GM12864 (cell line): ENCODE data around the gene MAB21L3.

ENCODE experiments used
- DNase-seq: peaks from one replicate; pipeline ENCODE4 v3.0.0-alpha.2; 2011; ENCODE audit warnings: low read depth
- H3K4me3 ChIP-seq: 2 replicates; pipeline ENCODE4 v1.5.1; 2011; ENCODE audit warnings: mild to moderate bottlenecking, low read depth, low read length, control low read depth
- CTCF ChIP-seq: IDR thresholded peaks from 2 replicates; pipeline ENCODE4 v1.5.1; 2011; ENCODE audit warnings: low read depth, mild to moderate bottlenecking, moderate library complexity, low read length, control low read depth, inconsistent platforms; ENCODE audit errors: missing control alignments

The MAB21L3 gene

GRCh38 chr1:116176306-116176789 lies 65.1 kb downstream of the MAB21L3 start:
- no peak overlapping the region for H3K4me3 ChIP-seq
- DNase-seq: no peak
- no peak for TF ChIP-seq CTCF

GRCh38 chr1:116177861-116178260 lies 66.7 kb downstream of the MAB21L3 start:
- DNase-seq: no peak
- no peak for TF ChIP-seq CTCF
- no peak overlapping the region for H3K4me3 ChIP-seq

GRCh38 chr1:116178837-116179236 lies 67.6 kb downstream of the MAB21L3 start:
- no peak for DNase-seq

GRCh38 chr1:116179419-116179818 lies 68.2 kb downstream of the MAB21L3 start:
- no peak for TF ChIP-seq CTCF
- no peak for DNase-seq
- no peak overlapping the region for H3K4me3 ChIP-seq

More at GRCh38 chr1:116178837-116179236, 67.6 kb downstream of the MAB21L3 start:
- H3K4me3 ChIP-seq: no peak overlapping the region
- no peak for TF ChIP-seq CTCF

GRCh38 chr1:116179964-116180363 lies 68.8 kb downstream of the MAB21L3 start:
- no peak overlapping the region for H3K4me3 ChIP-seq
- DNase-seq: no peak
- TF ChIP-seq CTCF: no peak

- no peak overlapping the region for H3K4me3 ChIP-seq
- TF ChIP-seq CTCF: no peak
- no peak for DNase-seq
These were observed 71.0 kb downstream of the MAB21L3 start for GRCh38 chr1:116182019-116182714.
